Measurements from ENCODE around the gene FAM204A.

FAM204A gene

GRCh38 chr10:118290471-118290995 is 51.6 kb downstream of the FAM204A start:
- Histone ChIP-seq H3K9me3 (ENCODE audit: low read length) (no peaks in the 10 kb centered on the region), H3K4me1 (ENCODE audit: insufficient read depth, low read length) (peaks cover 8% of the 10 kb centered on the region), H2AFZ (ENCODE audit: low read depth, low read length) (no peak overlapping the region), H3K36me3 (ENCODE audit: insufficient read depth, low read length) (no peaks in the 10 kb centered on the region), H3K27me3 (ENCODE audit: insufficient read depth, low read length) (peaks cover 8% of the 10 kb centered on the region), H3K4me3 (ENCODE audit: low read length) (no peak overlapping the region)

GRCh38 chr10:118287076-118287806 is 54.9 kb downstream of the FAM204A start:
- H3K27me3 ChIP-seq (ENCODE audit: insufficient read depth, low read length) = peaks cover 16% of the 10 kb centered on the region
- H2AFZ ChIP-seq (ENCODE audit: low read depth, low read length) = no peak overlapping the region
- no peaks in the 10 kb centered on the region for H3K9me3 ChIP-seq (ENCODE audit: low read length)
- peaks cover 4% of the 10 kb centered on the region for H3K4me1 ChIP-seq (ENCODE audit: insufficient read depth, low read length)
- H3K4me3 ChIP-seq (ENCODE audit: low read length) = no peak overlapping the region
- H3K36me3 ChIP-seq (ENCODE audit: insufficient read depth, low read length) = no peaks in the 10 kb centered on the region

- Histone ChIP-seq H3K4me1 (ENCODE audit: insufficient read depth, low read length) (no peaks in the 10 kb centered on the region), H3K36me3 (ENCODE audit: insufficient read depth, low read length) (no peaks in the 10 kb centered on the region), H2AFZ (ENCODE audit: low read depth, low read length) (no peak overlapping the region), H3K4me3 (ENCODE audit: low read length) (no peak overlapping the region), H3K27me3 (ENCODE audit: insufficient read depth, low read length) (peaks cover 16% of the 10 kb centered on the region), H3K9me3 (ENCODE audit: low read length) (no peaks in the 10 kb centered on the region)
Measured at GRCh38 chr10:118286051-118286838, 55.9 kb downstream of the FAM204A start.

DNA sequence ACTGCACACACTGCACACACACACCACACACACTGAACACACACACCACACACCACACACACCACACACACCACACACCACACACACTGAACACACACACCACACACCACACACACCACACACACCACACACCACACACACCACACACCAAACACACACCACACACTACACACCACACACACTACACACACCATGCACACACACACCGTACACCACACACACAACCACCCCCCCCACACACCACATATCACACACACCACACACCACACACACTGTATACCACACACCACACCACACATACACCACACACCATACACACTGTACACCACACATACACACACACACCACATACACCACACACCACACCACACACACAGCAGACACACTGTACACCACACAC is 59.5 kb downstream of the FAM204A start:
- H3K4me1 ChIP-seq (ENCODE audit: insufficient read depth, low read length) = no peaks in the 10 kb centered on the region

GRCh38 chr10:118278649-118279048 is 63.5 kb downstream of the FAM204A start:
- Histone ChIP-seq H3K36me3 (ENCODE audit: insufficient read depth, low read length) (no peaks in the 10 kb centered on the region), H3K4me3 (ENCODE audit: low read length) (no peak overlapping the region), H3K9me3 (ENCODE audit: low read length) (peaks cover 5% of the 10 kb centered on the region), H3K27me3 (ENCODE audit: insufficient read depth, low read length) (no peaks in the 10 kb centered on the region), H2AFZ (ENCODE audit: low read depth, low read length) (no peak overlapping the region), H3K4me1 (ENCODE audit: insufficient read depth, low read length) (no peaks in the 10 kb centered on the region)

More for the DNA sequence above, 59.5 kb downstream of the FAM204A start:
- H3K4me3 ChIP-seq (ENCODE audit: low read length) = no peak overlapping the region
- peaks cover 5% of the 10 kb centered on the region for H3K9me3 ChIP-seq (ENCODE audit: low read length)
- H3K36me3 ChIP-seq (ENCODE audit: insufficient read depth, low read length) = no peaks in the 10 kb centered on the region
- H2AFZ ChIP-seq (ENCODE audit: low read depth, low read length) = no peak overlapping the region
- peaks cover 14% of the 10 kb centered on the region for H3K27me3 ChIP-seq (ENCODE audit: insufficient read depth, low read length)

- H3K27me3 ChIP-seq (ENCODE audit: insufficient read depth, low read length) = no peaks in the 10 kb centered on the region
- peaks cover 3% of the 10 kb centered on the region for H3K4me1 ChIP-seq (ENCODE audit: insufficient read depth, low read length)
- no peaks in the 10 kb centered on the region for H3K36me3 ChIP-seq (ENCODE audit: insufficient read depth, low read length)
- H3K9me3 ChIP-seq (ENCODE audit: low read length) = peaks cover 5% of the 10 kb centered on the region
- H3K4me3 ChIP-seq (ENCODE audit: low read length) = no peak overlapping the region
- H2AFZ ChIP-seq (ENCODE audit: low read depth, low read length) = no peak overlapping the region
Measured at GRCh38 chr10:118277871-118278270, 64.3 kb downstream of the FAM204A start.

DNA sequence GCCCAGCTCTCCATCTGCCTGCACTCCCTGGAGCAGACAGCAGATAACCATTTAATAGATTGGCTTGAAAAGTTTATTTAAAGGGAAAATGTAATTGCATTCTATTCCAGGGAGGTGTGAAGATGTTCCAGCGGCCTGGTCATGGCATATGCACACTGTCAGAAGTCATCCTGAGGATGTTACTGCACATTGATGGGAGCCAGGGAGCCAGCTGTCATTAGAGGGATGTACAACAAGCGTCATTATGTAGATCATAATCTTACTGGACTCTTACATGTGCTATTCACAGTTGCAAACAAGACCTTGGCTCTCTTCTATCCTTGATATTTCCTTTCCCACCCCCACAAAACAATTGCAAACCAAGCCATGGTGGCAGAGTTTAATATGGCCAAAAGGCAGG is 65.4 kb downstream of the FAM204A start:
- no peak overlapping the region for H2AFZ ChIP-seq (ENCODE audit: low read depth, low read length)
- H3K4me1 ChIP-seq (ENCODE audit: insufficient read depth, low read length) = peaks cover 14% of the 10 kb centered on the region
- peaks cover 5% of the 10 kb centered on the region for H3K9me3 ChIP-seq (ENCODE audit: low read length)
- H3K4me3 ChIP-seq (ENCODE audit: low read length) = no peak overlapping the region
- H3K27me3 ChIP-seq (ENCODE audit: insufficient read depth, low read length) = peaks cover 6% of the 10 kb centered on the region
- H3K36me3 ChIP-seq (ENCODE audit: insufficient read depth, low read length) = no peaks in the 10 kb centered on the region

DNA sequence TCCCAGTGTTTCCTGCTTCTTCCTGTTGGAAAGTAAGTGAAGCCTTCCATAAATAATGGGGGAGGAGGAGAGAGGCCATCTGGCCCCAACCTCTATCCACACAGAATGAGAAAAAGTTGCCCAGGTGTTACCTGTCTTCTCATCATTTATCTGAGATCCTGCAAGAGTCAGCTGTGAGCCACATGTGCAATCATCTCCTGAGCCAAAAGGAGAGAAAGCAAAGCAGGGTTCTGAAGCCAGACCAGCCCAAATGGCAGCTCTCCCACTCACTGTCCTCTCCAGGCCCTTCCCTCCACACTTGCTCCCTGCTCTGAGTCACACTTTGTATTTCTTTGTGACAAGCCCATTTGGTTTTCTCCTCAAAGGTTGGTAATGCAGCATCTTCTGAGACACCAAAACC is 65.9 kb downstream of the FAM204A start:
- peaks cover 9% of the 10 kb centered on the region for H3K27me3 ChIP-seq (ENCODE audit: insufficient read depth, low read length)
- no peak overlapping the region for H2AFZ ChIP-seq (ENCODE audit: low read depth, low read length)
- no peaks in the 10 kb centered on the region for H3K36me3 ChIP-seq (ENCODE audit: insufficient read depth, low read length)
- no peak overlapping the region for H3K4me3 ChIP-seq (ENCODE audit: low read length)
- H3K9me3 ChIP-seq (ENCODE audit: low read length) = peaks cover 5% of the 10 kb centered on the region
- peaks cover 19% of the 10 kb centered on the region for H3K4me1 ChIP-seq (ENCODE audit: insufficient read depth, low read length)

GRCh38 chr10:118273662-118274061 is 68.5 kb downstream of the FAM204A start:
- H3K36me3 ChIP-seq (ENCODE audit: insufficient read depth, low read length) = no peaks in the 10 kb centered on the region
- no peak overlapping the region for H2AFZ ChIP-seq (ENCODE audit: low read depth, low read length)
- H3K27me3 ChIP-seq (ENCODE audit: insufficient read depth, low read length) = peaks cover 24% of the 10 kb centered on the region

DNA sequence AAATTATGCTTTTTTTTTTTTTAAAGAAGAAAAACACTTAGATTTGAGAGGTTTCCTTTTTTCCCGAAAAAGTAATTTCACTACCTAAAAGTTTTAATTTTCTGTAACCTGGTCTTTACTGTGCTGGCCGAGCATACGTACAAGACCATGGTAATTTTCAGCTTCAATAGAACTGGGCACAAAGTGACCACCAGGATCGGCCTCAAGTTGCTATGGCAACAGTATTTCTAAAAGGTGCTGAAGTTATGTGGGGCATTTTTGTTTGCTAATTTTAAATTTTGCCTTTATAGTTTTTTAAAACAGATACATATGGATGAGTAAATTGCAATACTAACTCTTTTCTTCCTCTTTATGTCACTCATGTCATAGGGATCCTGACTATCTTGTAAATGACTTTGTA is 69.4 kb downstream of the FAM204A start:
- Histone ChIP-seq H2AFZ (ENCODE audit: low read depth, low read length) (peak overlapping the region; percentile 87), H3K4me3 (ENCODE audit: low read length) (peak overlapping the region; percentile 32), H3K27me3 (ENCODE audit: insufficient read depth, low read length) (peaks cover 31% of the 10 kb centered on the region), H3K4me1 (ENCODE audit: insufficient read depth, low read length) (peaks cover 19% of the 10 kb centered on the region), H3K9me3 (ENCODE audit: low read length) (peaks cover 1% of the 10 kb centered on the region), H3K36me3 (ENCODE audit: insufficient read depth, low read length) (no peaks in the 10 kb centered on the region)

More at GRCh38 chr10:118273662-118274061, 68.5 kb downstream of the FAM204A start:
- Histone ChIP-seq H3K9me3 (ENCODE audit: low read length) (peaks cover 5% of the 10 kb centered on the region), H3K4me3 (ENCODE audit: low read length) (no peak overlapping the region), H3K4me1 (ENCODE audit: insufficient read depth, low read length) (peaks cover 19% of the 10 kb centered on the region)

- Histone ChIP-seq H3K4me1 (ENCODE audit: insufficient read depth, low read length) (peaks cover 19% of the 10 kb centered on the region), H3K9me3 (ENCODE audit: low read length) (no peaks in the 10 kb centered on the region), H3K36me3 (ENCODE audit: insufficient read depth, low read length) (no peaks in the 10 kb centered on the region), H3K4me3 (ENCODE audit: low read length) (peak overlapping the region; percentile 32), H2AFZ (ENCODE audit: low read depth, low read length) (peak overlapping the region; percentile 87), H3K27me3 (ENCODE audit: insufficient read depth, low read length) (peaks cover 31% of the 10 kb centered on the region)
Measured at GRCh38 chr10:118272149-118272721, 69.9 kb downstream of the FAM204A start.

- no peaks in the 10 kb centered on the region for H3K36me3 ChIP-seq (ENCODE audit: insufficient read depth, low read length)
- H3K4me3 ChIP-seq (ENCODE audit: low read length) = peak overlapping the region; percentile 32
- H3K4me1 ChIP-seq (ENCODE audit: insufficient read depth, low read length) = peaks cover 19% of the 10 kb centered on the region
- H3K27me3 ChIP-seq (ENCODE audit: insufficient read depth, low read length) = peaks cover 31% of the 10 kb centered on the region
- peak overlapping the region; percentile 87 for H2AFZ ChIP-seq (ENCODE audit: low read depth, low read length)
- H3K9me3 ChIP-seq (ENCODE audit: low read length) = no peaks in the 10 kb centered on the region
Measured at GRCh38 chr10:118271671-118272070, 70.5 kb downstream of the FAM204A start.
